Activated naive CD4-positive, alpha-beta T cell treated with anti-CD3 and anti-CD28 coated beads for 36 hours (primary cell): ENCODE measurements around the gene WDR93. TPM values are rescaled to one million over a fixed set of nuclear protein-coding genes. Genes with fewer than 3 reads are reported as not detected.
A peak's percentile ranks its signal among the peaks of the same experiment; 100 is the strongest.

Source experiments
- CTCF ChIA-PET: fragments of 350-600 bp; sonication (Branson Sonifier 250); formaldehyde crosslinking; loops from one replicate; lab custom pipeline; 2021; ENCODE audit warnings: antibody characterized with exemption; lab: Charles Lee
- DNase-seq: peaks from one replicate; pipeline ENCODE4 v3.0.0-alpha.2; 2020
- H3K27ac Mint-ChIP-seq: one replicate; pipeline ENCODE4 v1.8.0; 2021; ENCODE audit warnings: mild to moderate bottlenecking, mixed read lengths
- H3K27me3 Mint-ChIP-seq: one replicate; pipeline ENCODE4 v1.8.0; 2021; ENCODE audit warnings: low read depth, mixed read lengths
- H3K36me3 Mint-ChIP-seq: one replicate; pipeline ENCODE4 v1.8.0; 2021; ENCODE audit warnings: low read depth, mixed read lengths
- H3K4me1 Mint-ChIP-seq: one replicate; pipeline ENCODE4 v1.8.0; 2021; ENCODE audit warnings: low read depth, mixed read lengths
- H3K4me3 Mint-ChIP-seq: one replicate; pipeline ENCODE4 v1.8.0; 2021; ENCODE audit warnings: mild to moderate bottlenecking, moderate library complexity, mixed read lengths
- H3K9me3 Mint-ChIP-seq: one replicate; pipeline ENCODE4 v1.8.0; 2021; ENCODE audit warnings: mixed read lengths
- intact Hi-C: fragments of 100-400 bp; cut with micrococcal nuclease; formaldehyde crosslinking; loops from one replicate; pipeline ENCODE4 v1.15.1; 2023
- total RNA-seq, 2 experiments: library from RNA; stranded (reverse); gene quantifications; one replicate each; pipeline ENCODE4 v1.2.3, GENCODE V29; 2021

WDR93 gene
- total RNA-seq, 2 experiments from 2014 or later: not detected

GRCh38 chr15:89755701-89756100, 65.1 kb downstream of the WDR93 start:
- CTCF ChIA-PET: interaction anchor here (1.3 kb wide), 1 partner anchor 119 kb away, joined by 5 read pairs; no protein-coding TSS in a partner anchor
- intact Hi-C loops: no loop called here
- no peak overlapping the region for H3K4me3 Mint-ChIP-seq
- H3K9me3 Mint-ChIP-seq: no peaks in the 10 kb centered on the region
- peaks cover 10% of the 10 kb centered on the region for H3K27me3 Mint-ChIP-seq
- no peak for DNase-seq
- H3K4me1 Mint-ChIP-seq: no peaks in the 10 kb centered on the region
- no peaks in the 10 kb centered on the region for H3K36me3 Mint-ChIP-seq
- no peak overlapping the region for H3K27ac Mint-ChIP-seq

GRCh38 chr15:89756897-89757296, 66.3 kb downstream of the WDR93 start:
- Mint-ChIP-seq H3K4me1 (no peaks in the 10 kb centered on the region), H3K36me3 (no peaks in the 10 kb centered on the region), H3K4me3 (no peak overlapping the region), H3K27ac (no peak overlapping the region), H3K9me3 (no peaks in the 10 kb centered on the region), H3K27me3 (peaks cover 4% of the 10 kb centered on the region)
- intact Hi-C loops: no loop called here
- DNase-seq: no peak
- CTCF ChIA-PET: interaction anchor here (1.8 to 5.7 kb wide), 2 partner anchors 17 to 118 kb away, joined by 7 to 55 read pairs; no protein-coding TSS in a partner anchor

GRCh38 chr15:89758283-89758682, 67.7 kb downstream of the WDR93 start:
- intact Hi-C loops: no loop called here

GRCh38 chr15:89758981-89759380, 68.4 kb downstream of the WDR93 start:
- no peak for DNase-seq
- Mint-ChIP-seq H3K27me3 (no peaks in the 10 kb centered on the region), H3K4me3 (no peak overlapping the region), H3K9me3 (no peaks in the 10 kb centered on the region), H3K4me1 (no peaks in the 10 kb centered on the region), H3K27ac (no peak overlapping the region), H3K36me3 (no peaks in the 10 kb centered on the region)
- intact Hi-C loops: no loop called here
- CTCF ChIA-PET: interaction anchor here (5.7 kb wide), 1 partner anchor 116 kb away, joined by 55 read pairs; no protein-coding TSS in a partner anchor

More at GRCh38 chr15:89758283-89758682, 67.7 kb downstream of the WDR93 start:
- Mint-ChIP-seq H3K4me3 (no peak overlapping the region), H3K36me3 (no peaks in the 10 kb centered on the region), H3K27ac (no peak overlapping the region), H3K27me3 (no peaks in the 10 kb centered on the region), H3K4me1 (no peaks in the 10 kb centered on the region), H3K9me3 (no peaks in the 10 kb centered on the region)
- DNase-seq: no peak
- CTCF ChIA-PET: interaction anchor here (5.7 kb wide), 1 partner anchor 117 kb away, joined by 55 read pairs; no protein-coding TSS in a partner anchor

GRCh38 chr15:89759835-89760234, 69.2 kb downstream of the WDR93 start:
- Mint-ChIP-seq H3K9me3 (no peaks in the 10 kb centered on the region), H3K4me1 (no peaks in the 10 kb centered on the region), H3K27ac (no peak overlapping the region), H3K4me3 (no peak overlapping the region), H3K36me3 (no peaks in the 10 kb centered on the region), H3K27me3 (no peaks in the 10 kb centered on the region)
- intact Hi-C loops: loop anchor here (1.0 to 10.0 kb wide), 4 partner anchors 115 to 525 kb away; no protein-coding TSS in a partner anchor
- DNase-seq: no peak
- CTCF ChIA-PET: interaction anchor here (0.7 to 5.7 kb wide), 14 partner anchors 8 to 328 kb away, joined by 3 to 55 read pairs (median 7); partner anchors contain the start of gene MESP1

- Mint-ChIP-seq H3K9me3 (no peaks in the 10 kb centered on the region), H3K36me3 (no peaks in the 10 kb centered on the region), H3K27ac (no peak overlapping the region), H3K4me1 (no peaks in the 10 kb centered on the region), H3K4me3 (no peak overlapping the region), H3K27me3 (no peaks in the 10 kb centered on the region)
- peak; percentile 85 for DNase-seq
- CTCF ChIA-PET: interaction anchor here (0.6 to 5.7 kb wide), 30 partner anchors 9 to 343 kb away, joined by 3 to 55 read pairs (median 4); partner anchors contain the start of genes ANPEP and MESP1
- intact Hi-C loops: loop anchor here (1.0 to 10.0 kb wide), 4 partner anchors 115 to 524 kb away; no protein-coding TSS in a partner anchor
Measured at GRCh38 chr15:89760303-89761008, 69.8 kb downstream of the WDR93 start.

GRCh38 chr15:89761009-89761831, 70.6 kb downstream of the WDR93 start:
- no peak overlapping the region for H3K27ac Mint-ChIP-seq
- no peaks in the 10 kb centered on the region for H3K27me3 Mint-ChIP-seq
- no peak for DNase-seq
- intact Hi-C loops: loop anchor here (2.0 to 10.0 kb wide), 2 partner anchors 326 to 524 kb away; no protein-coding TSS in a partner anchor
- no peaks in the 10 kb centered on the region for H3K36me3 Mint-ChIP-seq
- no peaks in the 10 kb centered on the region for H3K4me1 Mint-ChIP-seq
- CTCF ChIA-PET: interaction anchor here (0.6 to 5.7 kb wide), 34 partner anchors 9 to 342 kb away, joined by 3 to 55 read pairs (median 4); partner anchors contain the start of genes ANPEP and MESP1
- no peak overlapping the region for H3K4me3 Mint-ChIP-seq
- H3K9me3 Mint-ChIP-seq: no peaks in the 10 kb centered on the region

GRCh38 chr15:89761929-89762328, 71.3 kb downstream of the WDR93 start:
- Mint-ChIP-seq H3K36me3 (no peaks in the 10 kb centered on the region), H3K9me3 (no peaks in the 10 kb centered on the region), H3K27me3 (no peaks in the 10 kb centered on the region), H3K4me1 (no peaks in the 10 kb centered on the region), H3K4me3 (no peak overlapping the region), H3K27ac (no peak overlapping the region)
- intact Hi-C loops: loop anchor here (2.0 to 10.0 kb wide), 2 partner anchors 325 to 523 kb away; no protein-coding TSS in a partner anchor
- DNase-seq: no peak
- CTCF ChIA-PET: interaction anchor here (0.6 to 5.7 kb wide), 22 partner anchors 9 to 341 kb away, joined by 3 to 55 read pairs (median 6); partner anchors contain the start of gene MESP1

GRCh38 chr15:89765694-89766093, 75.1 kb downstream of the WDR93 start:
- no peak overlapping the region for H3K27ac Mint-ChIP-seq
- intact Hi-C loops: loop anchor here (10.0 kb wide), 1 partner anchor 519 kb away; no protein-coding TSS in a partner anchor
- no peak for DNase-seq
- no peaks in the 10 kb centered on the region for H3K9me3 Mint-ChIP-seq
- no peaks in the 10 kb centered on the region for H3K36me3 Mint-ChIP-seq
- H3K27me3 Mint-ChIP-seq: no peaks in the 10 kb centered on the region
- no peak overlapping the region for H3K4me3 Mint-ChIP-seq
- CTCF ChIA-PET: no interaction called here
- H3K4me1 Mint-ChIP-seq: no peaks in the 10 kb centered on the region

GRCh38 chr15:89766357-89767311, 76.0 kb downstream of the WDR93 start:
- Mint-ChIP-seq H3K36me3 (no peaks in the 10 kb centered on the region), H3K27ac (no peak overlapping the region), H3K4me1 (no peaks in the 10 kb centered on the region), H3K27me3 (no peaks in the 10 kb centered on the region), H3K9me3 (no peaks in the 10 kb centered on the region), H3K4me3 (no peak overlapping the region)
- DNase-seq: no peak
- intact Hi-C loops: loop anchor here (10.0 kb wide), 1 partner anchor 518 kb away; no protein-coding TSS in a partner anchor
- CTCF ChIA-PET: no interaction called here

- no peak for DNase-seq
- Mint-ChIP-seq H3K4me3 (no peak overlapping the region), H3K9me3 (no peaks in the 10 kb centered on the region), H3K27ac (no peak overlapping the region), H3K27me3 (no peaks in the 10 kb centered on the region), H3K4me1 (no peaks in the 10 kb centered on the region), H3K36me3 (no peaks in the 10 kb centered on the region)
- CTCF ChIA-PET: interaction anchor here (1.4 kb wide), 1 partner anchor 107 kb away, joined by 7 read pairs; no protein-coding TSS in a partner anchor
- intact Hi-C loops: loop anchor here (10.0 kb wide), 1 partner anchor 517 kb away; no protein-coding TSS in a partner anchor
Measured at GRCh38 chr15:89767411-89767915, 76.9 kb downstream of the WDR93 start.
